Measurements from ENCODE around the gene ARHGEF38. TPM values are rescaled to one million over a fixed set of nuclear protein-coding genes. Genes with fewer than 3 reads are reported as not detected.

ARHGEF38 gene, protein sequence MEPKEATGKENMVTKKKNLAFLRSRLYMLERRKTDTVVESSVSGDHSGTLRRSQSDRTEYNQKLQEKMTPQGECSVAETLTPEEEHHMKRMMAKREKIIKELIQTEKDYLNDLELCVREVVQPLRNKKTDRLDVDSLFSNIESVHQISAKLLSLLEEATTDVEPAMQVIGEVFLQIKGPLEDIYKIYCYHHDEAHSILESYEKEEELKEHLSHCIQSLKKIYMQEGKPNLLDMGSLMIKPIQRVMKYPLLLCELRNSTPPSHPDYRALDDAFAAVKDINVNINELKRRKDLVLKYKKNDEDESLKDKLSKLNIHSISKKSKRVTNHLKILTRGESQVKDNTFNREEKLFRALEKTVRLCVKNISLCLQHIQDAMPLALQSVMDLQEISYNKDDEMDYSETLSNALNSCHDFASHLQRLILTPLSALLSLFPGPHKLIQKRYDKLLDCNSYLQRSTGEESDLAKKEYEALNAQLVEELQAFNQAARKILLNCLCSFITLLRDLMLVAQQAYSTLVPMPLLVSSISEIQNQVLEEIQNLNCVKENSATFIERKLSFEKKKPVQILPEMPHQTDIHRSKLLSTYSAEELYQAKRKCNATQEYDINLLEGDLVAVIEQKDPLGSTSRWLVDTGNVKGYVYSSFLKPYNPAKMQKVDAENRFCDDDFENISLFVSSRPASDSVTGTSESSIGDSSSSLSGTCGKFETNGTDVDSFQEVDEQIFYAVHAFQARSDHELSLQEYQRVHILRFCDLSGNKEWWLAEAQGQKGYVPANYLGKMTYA
- total RNA-seq (2022; extraction: Qiagen RNA extraction), result not detected in 5 replicates

DNA sequence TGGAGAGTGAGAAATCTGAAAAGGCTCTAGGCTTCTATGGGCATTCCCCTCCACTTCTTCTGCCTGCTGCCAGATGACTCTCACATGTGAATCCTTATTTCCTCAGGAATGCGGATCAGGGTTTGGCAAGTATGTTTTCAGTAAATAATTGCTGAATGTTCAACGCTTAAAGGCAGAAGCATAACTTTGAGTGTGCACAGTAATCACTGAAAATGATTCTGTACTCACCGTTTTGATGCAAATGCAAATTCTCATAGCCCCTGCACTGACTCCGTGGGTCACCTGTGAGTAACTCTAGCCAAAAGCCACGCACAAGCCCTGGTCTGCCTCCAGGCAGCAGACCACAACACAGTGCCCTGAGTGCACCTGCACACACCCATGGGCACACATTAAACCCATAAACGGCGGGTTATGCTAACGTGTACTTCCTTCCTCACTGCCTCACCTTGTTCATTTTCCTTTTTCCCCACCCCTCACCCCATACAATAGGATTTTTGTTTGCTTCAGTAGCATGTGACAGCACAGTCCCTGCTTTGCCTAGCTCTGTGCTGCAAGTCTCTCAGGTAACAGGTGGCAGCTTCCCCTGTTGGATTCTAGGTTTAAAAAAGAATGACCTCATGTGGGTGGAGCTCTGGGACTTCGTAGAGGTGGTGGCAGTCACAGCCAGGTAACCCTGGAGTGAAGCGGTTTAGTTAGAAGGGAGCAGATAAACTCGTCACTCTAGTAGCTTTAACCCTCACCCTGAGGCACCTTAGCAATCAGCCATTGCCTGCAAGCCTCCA, at the start of gene ARHGEF38:
TSS of gene ARHGEF38 (plus strand) at position 656 of the 782 bp plus-strand sequence. CDS start 146 bp downstream, outside the sequence.

GRCh38 chr4:105708181-105709080, 156.0 kb downstream of the ARHGEF38 start, which contains the start of the genes GSTCD and INTS12:
TSS of gene GSTCD (plus strand) at chr4:105708784. CDS start at chr4:105717614, 8,830 bp downstream.
TSS of gene INTS12 (minus strand) at chr4:105708689. CDS start at chr4:105700005, 8,684 bp downstream.

Other genes starting within 250 kb of the ARHGEF38 start
- 68.4 to 78.9 TPM (median 72.0 TPM) in 5 replicates for gene PPA2, start 78.6 kb upstream of the ARHGEF38 start, total RNA-seq (2022; extraction: Qiagen RNA extraction)
- 15.4 to 18.2 TPM (median 17.3 TPM) in 5 replicates for gene INTS12, start 156.1 kb downstream of the ARHGEF38 start, total RNA-seq (2022; extraction: Qiagen RNA extraction)
- 4.9 to 7.8 TPM (median 6.5 TPM) in 5 replicates for gene GSTCD, start 156.2 kb downstream of the ARHGEF38 start, total RNA-seq (2022; extraction: Qiagen RNA extraction)